ENCODE results near the gene CPT1A. TPM values are rescaled to one million over a fixed set of nuclear protein-coding genes. Genes with fewer than 3 reads are reported as not detected.

The CPT1A gene
- total RNA-seq, 2 experiments from 2014 or later: 15.3 to 16.1 TPM

Other genes with a start within 250 kb of the CPT1A start
- 1 to 10 TPM; 3.6 to 3.9 TPM for gene GAL, start 157.4 kb downstream of the CPT1A start, total RNA-seq
- gene TESMIN, start 90.4 kb downstream of the CPT1A start, total RNA-seq: 1 to 10 TPM; 6.2 to 7.3 TPM
- gene MRPL21, start 61.9 kb upstream of the CPT1A start, total RNA-seq: 10 to 100 TPM; 90.8 to 92.1 TPM
- 10 to 100 TPM; 29.4 to 31.1 TPM for gene IGHMBP2, start 62.0 kb upstream of the CPT1A start, total RNA-seq
- not detected for gene MRGPRD, start 139.1 kb upstream of the CPT1A start, total RNA-seq
- not detected for gene MRGPRF, start 171.3 kb upstream of the CPT1A start, total RNA-seq
- 1 to 10 TPM; 7.0 to 8.0 TPM for gene TPCN2, start 207.0 kb upstream of the CPT1A start, total RNA-seq